Measurements from ENCODE around the gene TRIM22.
"Not testable (repeated sequence)": the region's sequence is repeated elsewhere in the genome, so short reads cannot be mapped to it uniquely, and the experiment has no call there.

TRIM22 gene

GRCh38 chr11:5691238-5691963 lies 1.8 kb downstream of the TRIM22 start:
- DNase-seq (ENCODE audit: low spot score) = peak; percentile 48

- DNase-seq (ENCODE audit: low spot score) = peak; percentile 17
Measured at GRCh38 chr11:5691964-5692361, 2.4 kb downstream of the TRIM22 start.

GRCh38 chr11:5694642-5695041 lies 5.1 kb downstream of the TRIM22 start:
- no peak for DNase-seq (ENCODE audit: low spot score)

GRCh38 chr11:5695580-5695979 lies 6.0 kb downstream of the TRIM22 start:
- no peak for DNase-seq (ENCODE audit: low spot score)

- DNase-seq (ENCODE audit: low spot score) = no peak
Measured at GRCh38 chr11:5696210-5696609, 6.6 kb downstream of the TRIM22 start.

GRCh38 chr11:5698281-5698680 lies 8.7 kb downstream of the TRIM22 start:
- DNase-seq (ENCODE audit: low spot score) = no peak

- no peak for DNase-seq (ENCODE audit: low spot score)
Measured at GRCh38 chr11:5700421-5701054, 10.9 kb downstream of the TRIM22 start.

- DNase-seq (ENCODE audit: low spot score) = no peak
Measured at GRCh38 chr11:5701055-5701577, 11.5 kb downstream of the TRIM22 start.

GRCh38 chr11:5703741-5704536 lies 14.3 kb downstream of the TRIM22 start:
- DNase-seq (ENCODE audit: low spot score) = no peak

- DNase-seq (ENCODE audit: low spot score) = no peak
Measured at GRCh38 chr11:5705688-5706087, 16.1 kb downstream of the TRIM22 start.

- peak; percentile 45 for DNase-seq (ENCODE audit: low spot score)
Measured at GRCh38 chr11:5712507-5712906, 22.9 kb downstream of the TRIM22 start.

- no peak for DNase-seq (ENCODE audit: low spot score)
Measured at GRCh38 chr11:5713695-5714094, 24.1 kb downstream of the TRIM22 start.

GRCh38 chr11:5716518-5716917 lies 26.9 kb downstream of the TRIM22 start:
- DNase-seq (ENCODE audit: low spot score) = not testable (repeated sequence)

GRCh38 chr11:5719703-5720495 lies 30.3 kb downstream of the TRIM22 start:
- DNase-seq (ENCODE audit: low spot score) = no peak

GRCh38 chr11:5722622-5723021 lies 33.0 kb downstream of the TRIM22 start:
- no peak for DNase-seq (ENCODE audit: low spot score)

- no peak for DNase-seq (ENCODE audit: low spot score)
Measured at GRCh38 chr11:5726351-5726750, 36.8 kb downstream of the TRIM22 start.

- DNase-seq (ENCODE audit: low spot score) = no peak
Measured at GRCh38 chr11:5727691-5728090, 38.1 kb downstream of the TRIM22 start.

GRCh38 chr11:5736396-5736795 lies 46.8 kb downstream of the TRIM22 start, which contains the start of gene OR56B1:
TSS of gene OR56B1 (plus strand) at chr11:5736448. CDS start at chr11:5736517, 69 bp downstream.
- no peak for DNase-seq (ENCODE audit: low spot score)

- no peak for DNase-seq (ENCODE audit: low spot score)
Measured at GRCh38 chr11:5737091-5737490, 47.5 kb downstream of the TRIM22 start.

GRCh38 chr11:5737670-5738392 lies 48.2 kb downstream of the TRIM22 start:
- DNase-seq (ENCODE audit: low spot score) = no peak

GRCh38 chr11:5738431-5738830 lies 48.8 kb downstream of the TRIM22 start:
- no peak for DNase-seq (ENCODE audit: low spot score)
